Measurements from ENCODE around the gene MANSC1. TPM values are rescaled to one million over a fixed set of nuclear protein-coding genes. Genes with fewer than 3 reads are reported as not detected.

Gene MANSC1
- polyA plus RNA-seq, 3 donors from 2014 or later = 0.09 to 0.77 TPM; not detected in 1

DNA sequence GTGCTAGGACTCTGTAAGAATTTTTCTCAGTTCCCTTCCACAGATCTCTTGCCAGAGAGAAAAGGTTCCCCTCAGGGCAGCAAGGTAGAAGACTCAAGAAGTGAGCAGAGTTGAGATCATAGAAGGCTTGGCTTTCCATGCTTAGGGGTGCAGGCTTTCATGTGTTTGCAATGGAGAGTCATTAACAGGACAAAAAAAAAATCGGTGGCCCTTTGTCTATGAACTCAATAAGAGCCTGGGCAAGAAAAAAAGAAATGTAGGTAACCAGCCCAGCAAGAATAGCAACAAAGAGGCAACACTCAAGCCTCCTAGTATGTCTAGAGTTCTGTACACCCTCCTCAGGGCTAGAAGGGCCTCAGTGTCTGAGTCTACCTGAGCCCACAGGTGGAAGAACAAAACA is 59.8 kb downstream of the MANSC1 start:
- H3K9me3 Mint-ChIP-seq = no peaks in the 10 kb centered on the region
- no peaks in the 10 kb centered on the region for H3K36me3 Mint-ChIP-seq
- peaks cover 2 to 8% (median 4%) of the 10 kb centered on the region in 3 donors for H3K27me3 Mint-ChIP-seq (ENCODE audit: low read depth in 3 of 3)
- no peaks in the 10 kb centered on the region for H3K4me1 Mint-ChIP-seq
- no peak overlapping the region for H3K27ac Mint-ChIP-seq
- DNase-seq = no peak
- H3K4me3 Mint-ChIP-seq = no peak overlapping the region

- peaks cover 6 to 14% (median 8%) of the 10 kb centered on the region in 3 donors for H3K27me3 Mint-ChIP-seq (ENCODE audit: low read depth in 3 of 3)
- H3K36me3 Mint-ChIP-seq = no peaks in the 10 kb centered on the region
- no peak overlapping the region for H3K4me3 Mint-ChIP-seq
- no peak for DNase-seq
- H3K9me3 Mint-ChIP-seq = no peaks in the 10 kb centered on the region
- H3K27ac Mint-ChIP-seq = no peak overlapping the region
- H3K4me1 Mint-ChIP-seq = no peaks in the 10 kb centered on the region
These were observed 63.6 kb downstream of the MANSC1 start for GRCh38 chr12:12286441-12286840.

DNA sequence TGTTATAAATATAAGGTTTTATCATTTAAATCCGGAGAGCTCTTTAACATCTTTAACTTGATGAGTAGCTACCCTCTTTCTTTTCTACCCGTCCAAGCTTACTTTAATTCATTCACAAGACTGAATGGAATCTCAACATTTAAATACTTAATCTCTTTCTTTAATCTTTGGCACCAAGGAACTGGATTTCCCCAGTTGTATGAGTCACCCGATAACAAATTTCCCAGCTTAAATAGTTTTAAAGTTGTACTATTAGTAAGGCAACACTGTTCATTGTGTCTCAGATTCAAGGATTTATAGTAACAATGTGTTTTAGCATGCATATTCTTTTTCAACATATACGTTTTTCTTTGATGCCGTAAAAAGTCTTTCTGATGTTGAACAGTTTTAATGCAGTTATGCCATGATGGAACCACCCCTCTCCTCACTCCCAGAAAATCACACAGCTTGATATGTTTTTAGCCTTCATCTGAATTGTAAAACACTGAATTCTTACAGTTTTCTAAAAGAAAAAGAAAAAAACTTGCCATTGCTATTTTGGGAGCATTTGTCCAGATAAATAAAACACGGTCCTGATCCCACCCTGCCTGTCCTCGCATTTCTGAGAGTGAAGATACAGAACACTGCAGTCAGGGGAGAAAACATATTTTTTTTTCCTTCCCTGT is 67.1 kb downstream of the MANSC1 start:
- peaks cover 5 to 20% (median 6%) of the 10 kb centered on the region in 3 donors for H3K27me3 Mint-ChIP-seq (ENCODE audit: low read depth in 3 of 3)
- peaks cover 0 to 2% (median under 1%) of the 10 kb centered on the region in 6 donors for H3K9me3 Mint-ChIP-seq
- DNase-seq = no peak
- no peak overlapping the region for H3K4me3 Mint-ChIP-seq
- no peaks in the 10 kb centered on the region for H3K36me3 Mint-ChIP-seq
- H3K4me1 Mint-ChIP-seq = no peaks in the 10 kb centered on the region
- no peak overlapping the region for H3K27ac Mint-ChIP-seq

- Mint-ChIP-seq H3K4me3 (no peak overlapping the region), H3K36me3 (no peaks in the 10 kb centered on the region), H3K27me3 (ENCODE audit: low read depth in 3 of 3) (peaks cover 4 to 20% (median 9%) of the 10 kb centered on the region in 3 donors), H3K27ac (no peak overlapping the region), H3K9me3 (peaks cover 0 to 3% (median under 1%) of the 10 kb centered on the region in 6 donors), H3K4me1 (no peaks in the 10 kb centered on the region)
- no peak for DNase-seq
These were observed 67.8 kb downstream of the MANSC1 start for GRCh38 chr12:12282202-12282601.

DNA sequence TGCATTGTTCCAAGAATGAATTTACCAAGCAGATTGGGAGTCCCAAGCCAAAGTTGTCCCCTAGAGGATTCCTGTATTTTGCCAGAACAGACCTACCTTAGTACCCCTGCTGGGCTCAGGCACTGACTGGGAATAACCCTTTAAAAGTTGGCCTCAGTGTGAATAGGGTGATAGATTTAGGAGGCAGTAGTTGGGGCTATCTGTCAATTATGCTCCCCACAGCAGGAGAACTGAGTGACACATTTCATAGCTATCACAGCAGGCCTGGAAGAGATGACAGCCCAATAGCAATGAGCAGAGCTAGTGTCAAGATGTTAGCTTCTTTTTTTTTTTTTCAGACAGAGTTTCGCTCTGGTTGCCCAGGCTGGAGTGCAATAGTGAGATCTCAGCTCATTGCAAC is 68.9 kb downstream of the MANSC1 start:
- H3K4me3 Mint-ChIP-seq = no peak overlapping the region
- peaks cover 4 to 20% (median 9%) of the 10 kb centered on the region in 3 donors for H3K27me3 Mint-ChIP-seq (ENCODE audit: low read depth in 3 of 3)
- H3K9me3 Mint-ChIP-seq = peaks cover 0 to 3% (median under 1%) of the 10 kb centered on the region in 6 donors
- H3K4me1 Mint-ChIP-seq = no peaks in the 10 kb centered on the region
- no peak for DNase-seq
- H3K27ac Mint-ChIP-seq = no peak overlapping the region
- no peaks in the 10 kb centered on the region for H3K36me3 Mint-ChIP-seq

- Mint-ChIP-seq H3K4me3 (no peak overlapping the region), H3K27me3 (ENCODE audit: low read depth in 3 of 3) (peaks cover 4 to 22% (median 8%) of the 10 kb centered on the region in 3 donors), H3K9me3 (peaks cover 0 to 3% (median under 1%) of the 10 kb centered on the region in 6 donors), H3K36me3 (no peaks in the 10 kb centered on the region), H3K27ac (no peak overlapping the region), H3K4me1 (no peaks in the 10 kb centered on the region)
- no peak for DNase-seq
These were observed 71.1 kb downstream of the MANSC1 start for GRCh38 chr12:12278899-12279298.

Other genes with a start within 250 kb of the MANSC1 start
- not detected for gene LRP6, start 83.2 kb downstream of the MANSC1 start, polyA plus RNA-seq
- gene BORCS5, start 6.8 kb upstream of the MANSC1 start, polyA plus RNA-seq = 10 to 100 TPM; 16.7 to 34.5 (median 25.6) TPM
- under 1 TPM in 2 of 3 donors, not detected in 1; 0.57 to 0.78 TPM for gene DUSP16, start 212.6 kb upstream of the MANSC1 start, polyA plus RNA-seq